ENCODE data around the gene NOTO.

The NOTO gene

DNA sequence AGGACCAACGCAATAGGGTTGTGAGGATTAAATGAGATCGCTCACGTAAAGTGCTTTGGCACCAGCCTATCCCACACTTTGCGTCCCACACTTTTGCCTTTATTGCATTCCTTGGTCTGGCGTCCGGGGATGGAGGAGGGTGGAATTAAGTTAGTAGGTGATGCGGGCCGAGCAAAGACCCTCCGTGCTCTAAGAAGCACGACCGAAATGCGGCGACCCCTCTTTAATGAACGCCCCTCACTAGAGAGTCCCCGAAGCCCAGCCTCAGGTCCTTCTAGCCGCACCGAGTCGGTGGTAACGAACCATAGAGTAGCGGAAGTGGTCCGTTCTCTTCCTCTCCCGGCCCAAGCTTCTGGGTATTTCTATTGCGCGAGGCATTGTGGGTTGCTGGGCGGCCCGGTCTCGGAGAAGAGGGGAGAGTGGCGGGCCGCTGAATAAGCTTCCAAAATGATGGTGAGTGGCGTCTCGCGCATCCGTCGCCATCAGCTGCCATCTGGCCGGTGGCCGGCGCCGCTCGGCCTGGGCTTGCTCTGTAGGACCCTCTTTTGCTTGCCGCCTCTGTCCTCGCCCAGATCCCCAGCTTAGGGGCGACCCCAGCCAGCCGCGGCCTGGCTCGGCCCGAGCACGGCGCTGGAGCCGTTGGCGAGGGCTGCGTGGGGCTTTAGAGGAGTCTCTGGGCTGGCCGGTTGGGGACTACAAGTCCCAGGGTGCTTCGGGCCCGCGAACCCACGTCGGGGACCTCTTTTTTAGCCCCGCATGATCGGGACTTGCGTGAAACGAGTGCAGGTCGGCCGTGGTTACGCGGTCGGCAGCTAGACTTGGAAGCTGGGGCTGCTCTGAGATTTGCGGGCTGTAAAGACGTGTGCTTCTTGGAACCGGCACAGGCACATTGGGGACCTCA, 31.8 kb downstream of the NOTO start, which contains the start of gene CCT7:
Gene CCT7 (plus strand): TSS at position 377 of the 901 bp plus-strand sequence. CDS start 71 bp downstream, at position 448.
- peak; percentile 82 for DNase-seq (ENCODE audit: low read depth)

GRCh38 chr2:73235315-73236028, 33.1 kb downstream of the NOTO start:
- no peak for DNase-seq (ENCODE audit: low read depth)

DNA sequence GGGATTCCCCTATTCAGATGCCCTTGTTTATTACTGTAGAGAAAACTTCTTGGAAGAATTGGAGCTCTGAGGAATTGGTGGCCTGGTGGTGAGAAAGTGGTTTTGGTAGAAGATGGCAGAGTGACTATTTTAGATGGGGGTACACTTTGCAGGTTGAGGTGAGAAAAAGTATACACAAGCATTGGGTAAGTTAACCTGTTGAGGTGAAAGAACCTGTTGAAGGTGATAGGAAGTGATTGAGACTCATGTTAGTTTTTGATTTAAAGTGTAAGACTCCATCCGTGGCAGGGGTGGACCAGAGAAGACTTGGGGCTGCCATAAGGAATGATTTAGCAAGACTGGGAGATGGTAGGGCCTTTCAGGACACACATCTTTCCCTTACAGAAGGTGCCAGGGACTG, 34.8 kb downstream of the NOTO start:
- no peak for DNase-seq (ENCODE audit: low read depth)

GRCh38 chr2:73238149-73238548, 35.8 kb downstream of the NOTO start:
- DNase-seq (ENCODE audit: low read depth), result no peak

DNA sequence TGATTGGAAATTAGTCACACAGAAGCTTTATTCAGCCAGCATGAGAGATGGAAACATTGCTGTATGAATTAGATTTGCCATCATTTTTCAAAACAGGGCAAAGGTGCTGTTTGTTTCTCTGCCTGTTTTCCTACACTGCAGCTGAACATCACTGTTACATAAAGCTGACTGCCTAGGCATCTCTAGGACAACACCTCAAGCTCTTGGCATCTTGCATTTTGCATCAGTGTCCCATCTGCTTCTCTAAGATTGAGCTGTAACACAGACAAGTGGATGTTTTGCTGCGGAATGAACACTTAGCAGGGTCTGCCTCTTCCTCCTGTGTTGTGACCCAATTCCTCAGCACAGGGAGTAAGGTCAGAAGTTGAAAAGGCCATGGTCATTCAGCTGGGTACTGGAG, 36.6 kb downstream of the NOTO start:
- no peak for DNase-seq (ENCODE audit: low read depth)

- DNase-seq (ENCODE audit: low read depth), result no peak
Measured at GRCh38 chr2:73239776-73240175, 37.4 kb downstream of the NOTO start.

DNA sequence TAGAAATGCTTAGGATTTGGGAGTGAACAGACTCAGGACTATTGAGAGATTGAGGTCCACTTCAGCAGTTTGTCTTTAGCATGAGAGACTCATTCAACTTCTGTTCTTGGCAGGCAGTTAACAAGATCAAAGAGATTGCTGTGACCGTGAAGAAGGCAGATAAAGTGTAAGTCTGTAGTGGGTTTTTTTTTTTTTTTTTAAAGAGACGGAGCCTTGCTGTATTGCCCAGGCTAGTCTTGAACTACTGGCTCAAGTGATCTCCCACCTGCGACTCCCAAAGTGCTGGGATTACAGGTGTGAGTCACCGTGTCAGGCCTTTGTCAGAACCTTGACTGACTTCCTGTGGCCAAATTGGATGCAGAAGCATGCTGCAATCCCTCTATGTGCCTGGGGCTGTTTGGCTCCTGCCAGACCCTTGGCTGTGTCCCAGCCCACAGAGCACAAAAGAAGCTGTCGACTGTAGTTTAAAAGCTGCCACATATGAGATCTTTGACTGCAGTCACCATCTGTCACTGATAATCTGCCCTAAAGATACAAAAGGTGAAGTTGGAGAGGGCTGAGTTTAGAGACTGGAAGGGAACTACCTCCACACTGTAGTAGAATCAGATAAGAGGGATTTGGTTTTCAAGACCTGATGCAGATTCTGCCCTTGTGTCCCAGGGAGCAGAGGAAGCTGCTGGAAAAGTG, 41.7 kb downstream of the NOTO start:
- DNase-seq (ENCODE audit: low read depth), result no peak

GRCh38 chr2:73244580-73244979, 42.2 kb downstream of the NOTO start:
- DNase-seq (ENCODE audit: low read depth), result no peak

GRCh38 chr2:73246850-73247249, 44.5 kb downstream of the NOTO start:
- DNase-seq (ENCODE audit: low read depth), result no peak

DNA sequence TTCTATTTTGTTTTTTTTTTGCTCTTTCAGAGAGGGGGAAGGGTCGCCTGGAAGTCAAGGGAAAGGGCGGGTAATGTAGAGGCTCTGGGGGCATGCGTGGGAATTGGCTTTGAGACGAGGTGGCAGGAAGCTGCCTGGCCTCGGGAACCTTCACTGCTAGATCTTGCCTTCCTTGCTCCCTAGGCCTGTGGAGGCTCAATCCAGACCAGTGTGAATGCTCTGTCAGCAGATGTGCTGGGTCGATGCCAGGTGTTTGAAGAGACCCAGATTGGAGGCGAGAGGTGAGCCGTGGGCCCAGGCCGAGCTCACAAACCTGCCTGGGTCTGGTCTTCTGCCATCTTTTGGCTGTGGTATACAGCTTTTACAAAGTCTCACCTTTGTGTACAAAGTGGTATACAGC, 47.3 kb downstream of the NOTO start:
- no peak for DNase-seq (ENCODE audit: low read depth)

- no peak for DNase-seq (ENCODE audit: low read depth)
Measured at GRCh38 chr2:73250872-73251846, 48.8 kb downstream of the NOTO start.

DNA sequence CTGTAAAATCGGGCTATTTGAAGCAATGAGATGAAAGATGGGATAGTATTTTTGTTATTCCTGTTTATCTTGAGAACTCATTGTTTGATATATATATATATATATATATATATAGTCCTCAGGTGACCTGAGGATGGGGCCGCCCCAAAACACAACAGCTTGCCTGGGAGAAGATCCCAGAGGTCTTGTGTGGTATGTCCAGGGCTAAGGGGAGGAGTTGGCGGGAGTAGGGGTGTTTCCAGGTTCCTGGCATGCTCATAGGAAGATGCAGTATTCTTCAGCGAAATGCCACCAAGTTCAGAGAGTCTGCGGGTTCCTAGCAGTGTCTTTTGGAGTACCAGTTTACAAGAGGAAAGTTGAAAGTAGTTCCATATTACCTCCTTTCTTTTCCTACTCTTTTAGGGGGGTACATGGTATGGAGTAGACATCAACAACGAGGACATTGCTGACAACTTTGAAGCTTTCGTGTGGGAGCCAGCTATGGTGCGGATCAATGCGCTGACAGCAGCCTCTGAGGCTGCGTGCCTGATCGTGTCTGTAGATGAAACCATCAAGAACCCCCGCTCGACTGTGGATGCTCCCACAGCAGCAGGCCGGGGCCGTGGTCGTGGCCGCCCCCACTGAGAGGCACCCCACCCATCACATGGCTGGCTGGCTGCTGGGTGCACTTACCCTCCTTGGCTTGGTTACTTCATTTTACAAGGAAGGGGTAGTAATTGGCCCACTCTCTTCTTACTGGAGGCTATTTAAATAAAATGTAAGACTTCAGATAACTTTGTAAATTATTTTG, 50.1 kb downstream of the NOTO start:
- no peak for DNase-seq (ENCODE audit: low read depth)

DNA sequence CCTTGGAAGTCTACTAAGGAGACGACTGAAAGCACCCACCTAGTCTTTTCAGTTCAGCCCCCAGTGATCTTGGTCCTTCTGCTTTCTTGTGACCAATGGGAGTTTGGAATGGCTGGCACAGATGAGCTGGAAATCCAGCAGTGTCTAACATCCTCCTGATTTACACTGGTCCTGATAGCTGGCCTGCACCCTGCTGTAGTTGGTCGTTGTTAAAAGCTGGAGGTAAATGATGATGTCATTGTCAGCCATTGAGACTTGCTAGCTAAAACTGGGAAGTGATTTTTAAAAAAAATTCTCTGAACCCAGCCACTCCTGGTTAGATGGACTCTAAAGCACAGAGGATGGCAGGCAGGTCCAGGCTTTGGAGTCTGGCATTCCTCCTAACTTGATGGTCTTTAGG, 51.0 kb downstream of the NOTO start:
- DNase-seq (ENCODE audit: low read depth), result no peak

- DNase-seq (ENCODE audit: low read depth), result no peak
Measured at GRCh38 chr2:73253901-73254300, 51.5 kb downstream of the NOTO start.

GRCh38 chr2:73254343-73255006, 52.1 kb downstream of the NOTO start:
- DNase-seq (ENCODE audit: low read depth), result no peak

- no peak for DNase-seq (ENCODE audit: low read depth)
Measured at GRCh38 chr2:73255007-73255644, 52.8 kb downstream of the NOTO start.

- no peak for DNase-seq (ENCODE audit: low read depth)
Measured at GRCh38 chr2:73255907-73256617, 53.7 kb downstream of the NOTO start.

DNA sequence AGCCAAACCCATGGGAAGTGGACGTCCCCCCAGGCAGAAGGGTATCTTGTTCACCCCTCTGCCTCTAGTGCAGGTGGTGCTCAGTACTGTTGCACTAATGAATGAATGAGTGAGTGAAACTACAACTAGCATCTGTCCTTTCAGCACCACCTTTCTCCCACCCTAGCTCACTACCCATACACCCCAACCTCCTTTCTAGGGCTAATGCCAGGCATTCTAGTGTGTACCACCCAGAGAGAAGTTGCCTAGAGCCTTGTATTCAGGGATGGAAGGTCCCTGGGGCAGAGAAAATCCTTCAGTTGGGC, 54.2 kb downstream of the NOTO start:
- DNase-seq (ENCODE audit: low read depth), result no peak

DNA sequence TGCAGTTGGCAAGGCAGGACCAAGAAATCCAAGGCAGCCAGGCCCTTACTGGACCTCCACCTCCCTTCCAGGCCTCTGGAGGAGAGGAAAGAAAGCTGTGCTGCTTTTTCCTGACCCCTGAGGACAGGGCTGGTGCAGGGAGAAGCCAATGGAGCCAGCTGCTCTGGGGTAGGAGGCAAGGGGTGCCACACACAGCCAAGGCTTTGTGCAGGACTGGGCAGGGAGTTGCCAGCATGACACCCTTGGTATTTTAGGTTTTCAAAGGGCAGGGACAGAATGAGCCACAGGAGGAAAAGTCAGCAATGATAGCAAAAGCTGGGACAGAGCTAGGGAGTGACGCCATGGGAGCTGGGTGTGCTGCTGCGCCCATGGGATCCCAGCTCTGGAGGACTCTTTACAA, 54.6 kb downstream of the NOTO start:
- no peak for DNase-seq (ENCODE audit: low read depth)

All from T follicular helper cell (primary cell).